Adipocyte (in vitro differentiated cells): Measurements from ENCODE around the gene KRTAP22-1.

Experiments
- DNase-seq: peaks from one replicate; pipeline ENCODE4 v3.0.0-alpha.2; 2015; ENCODE audit warnings: low read depth
- H3K27me3 ChIP-seq: replicated peaks from 2 replicates; pipeline ENCODE4 v1.7.0; 2013; ENCODE audit warnings: mild to moderate bottlenecking, low read length, moderate library complexity; ENCODE audit not compliant: control insufficient read depth, insufficient read depth
- H3K36me3 ChIP-seq: 2 replicates; pipeline ENCODE4 v1.7.0; 2013; ENCODE audit warnings: low read length, mild to moderate bottlenecking, moderate library complexity; ENCODE audit not compliant: control insufficient read depth, insufficient read depth, severe bottlenecking
- H3K4me1 ChIP-seq: 2 replicates; pipeline ENCODE4 v1.7.0; 2013; ENCODE audit warnings: mild to moderate bottlenecking, low read length, moderate library complexity; ENCODE audit not compliant: control insufficient read depth, insufficient read depth
- H3K4me3 ChIP-seq: 2 replicates; pipeline ENCODE4 v1.7.0; 2013; ENCODE audit warnings: mild to moderate bottlenecking, low read length, moderate library complexity
- H3K9ac ChIP-seq: 2 replicates; pipeline ENCODE4 v1.7.0; 2013; ENCODE audit warnings: mild to moderate bottlenecking, low read length, moderate library complexity
- H3K9me3 ChIP-seq: 2 replicates; pipeline ENCODE4 v1.7.0; 2013; ENCODE audit warnings: mild to moderate bottlenecking, low read length, moderate library complexity; ENCODE audit not compliant: control insufficient read depth

KRTAP22-1 gene

DNA sequence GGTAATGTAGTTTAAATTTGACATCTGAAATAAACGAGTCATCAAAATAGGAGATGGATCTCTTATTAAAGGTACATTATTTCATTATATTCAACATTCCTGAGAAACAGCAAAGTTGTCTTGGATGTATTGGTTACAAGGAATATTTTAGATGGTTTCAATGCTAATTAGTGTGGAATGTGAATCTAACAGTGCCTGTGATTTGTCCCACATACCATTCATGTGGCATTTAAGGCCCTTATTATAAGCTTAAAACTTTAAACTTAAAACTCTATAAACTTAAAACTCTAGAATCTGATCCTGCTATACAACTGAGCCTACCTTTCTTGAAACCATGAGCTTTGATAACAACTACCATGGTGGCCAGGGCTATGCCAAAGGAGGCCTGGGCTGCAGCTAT, at the start of gene KRTAP22-1:
TSS of gene KRTAP22-1 (plus strand) at position 301 of the 400 bp plus-strand sequence.
- Histone ChIP-seq H3K9me3 (no peaks in the 10 kb centered on the region), H3K36me3 (no peaks in the 10 kb centered on the region), H3K9ac (no peak within 1 kb of the TSS), H3K4me3 (no peak within 1 kb of the TSS), H3K27me3 (no peaks in the 10 kb centered on the region), H3K4me1 (no peaks in the 10 kb centered on the region)
- DNase-seq = no peak

DNA sequence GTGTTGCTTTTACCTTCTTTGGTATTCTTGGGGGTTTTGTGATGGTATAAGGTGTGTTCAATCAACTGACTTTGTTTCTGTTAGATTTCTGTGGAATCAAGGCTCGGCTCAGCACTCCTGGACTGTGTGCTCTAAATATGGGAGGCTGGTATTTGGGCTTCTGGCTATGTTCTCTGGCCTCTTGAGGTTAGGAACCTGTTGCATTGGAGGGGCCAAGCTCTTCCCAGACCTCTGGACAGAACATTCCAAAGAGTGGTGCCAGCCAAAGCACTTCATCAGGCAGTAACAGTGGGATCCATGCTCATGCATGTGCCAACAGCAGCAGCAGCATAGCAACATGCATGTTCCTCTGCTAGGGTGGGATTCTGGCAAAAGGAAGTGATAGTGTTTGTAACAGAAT, 48.1 kb upstream of the KRTAP22-1 start:
- DNase-seq = no peak
- H3K9ac ChIP-seq = no peak overlapping the region
- peaks cover 17% of the 10 kb centered on the region for H3K9me3 ChIP-seq

DNA sequence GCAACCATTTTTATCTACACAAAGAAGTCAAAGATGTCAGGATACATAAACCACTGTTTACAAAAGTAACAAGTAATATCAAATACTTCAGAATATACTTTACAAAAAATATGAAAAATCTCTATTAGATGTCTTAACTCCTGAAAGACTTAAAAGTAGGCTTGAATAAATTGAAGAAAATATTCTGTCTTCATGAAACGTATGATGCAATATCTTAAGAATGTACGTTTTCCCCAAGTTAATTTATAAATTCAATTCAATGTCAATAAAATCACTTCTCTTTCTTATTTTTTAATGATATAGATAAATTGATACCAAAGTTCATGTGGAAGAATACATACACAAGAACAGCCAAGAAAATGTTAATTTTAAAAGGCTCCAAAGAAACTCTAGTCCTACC, 45.8 kb upstream of the KRTAP22-1 start:
- no peak for DNase-seq
- Histone ChIP-seq H3K9me3 (peaks cover 13% of the 10 kb centered on the region), H3K4me3 (no peak overlapping the region), H3K4me1 (no peaks in the 10 kb centered on the region), H3K36me3 (no peaks in the 10 kb centered on the region), H3K9ac (no peak overlapping the region), H3K27me3 (no peaks in the 10 kb centered on the region)

More for the DNA sequence above, 48.1 kb upstream of the KRTAP22-1 start:
- Histone ChIP-seq H3K36me3 (no peaks in the 10 kb centered on the region), H3K4me1 (no peaks in the 10 kb centered on the region), H3K27me3 (no peaks in the 10 kb centered on the region), H3K4me3 (no peak overlapping the region)

DNA sequence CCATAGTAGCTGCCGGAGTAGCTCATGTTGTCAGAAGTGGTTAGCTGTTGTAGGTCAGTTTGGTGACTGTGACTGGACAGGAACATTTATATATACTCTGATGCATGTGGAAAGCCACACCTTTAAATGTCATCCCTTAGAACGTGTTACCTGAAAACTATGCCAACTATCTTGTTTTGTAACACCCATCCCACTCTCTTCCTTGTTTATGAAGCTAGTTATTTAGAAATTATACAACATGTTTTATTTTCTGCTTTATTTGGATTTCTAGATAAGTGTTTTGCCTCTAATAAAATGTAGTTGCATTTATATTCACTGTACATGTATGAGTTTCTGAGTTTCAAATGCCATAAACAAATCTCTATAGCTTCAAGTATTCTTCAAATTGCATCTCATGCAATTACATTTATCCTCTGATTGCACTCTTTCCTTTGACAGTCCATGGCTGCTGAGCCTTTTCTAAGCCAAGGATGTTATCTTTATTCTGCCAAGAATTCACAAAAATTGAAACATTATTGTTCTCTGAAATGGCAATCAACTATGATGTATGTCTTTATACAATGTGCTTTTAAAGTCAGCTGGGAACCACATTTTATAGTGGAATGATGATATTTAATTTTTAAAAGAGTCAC, 39.5 kb upstream of the KRTAP22-1 start, which contains the start of gene KRTAP19-7:
TSS of gene KRTAP19-7 (minus strand) at position 51 of the 632 bp plus-strand sequence. CDS start at position 26, 25 bp downstream.
- no peaks in the 10 kb centered on the region for H3K36me3 ChIP-seq
- no peaks in the 10 kb centered on the region for H3K4me1 ChIP-seq
- H3K27me3 ChIP-seq = no peaks in the 10 kb centered on the region
- H3K9ac ChIP-seq = no peak within 1 kb of the TSS
- no peaks in the 10 kb centered on the region for H3K9me3 ChIP-seq
- no peak within 1 kb of the TSS for H3K4me3 ChIP-seq
- no peak for DNase-seq

DNA sequence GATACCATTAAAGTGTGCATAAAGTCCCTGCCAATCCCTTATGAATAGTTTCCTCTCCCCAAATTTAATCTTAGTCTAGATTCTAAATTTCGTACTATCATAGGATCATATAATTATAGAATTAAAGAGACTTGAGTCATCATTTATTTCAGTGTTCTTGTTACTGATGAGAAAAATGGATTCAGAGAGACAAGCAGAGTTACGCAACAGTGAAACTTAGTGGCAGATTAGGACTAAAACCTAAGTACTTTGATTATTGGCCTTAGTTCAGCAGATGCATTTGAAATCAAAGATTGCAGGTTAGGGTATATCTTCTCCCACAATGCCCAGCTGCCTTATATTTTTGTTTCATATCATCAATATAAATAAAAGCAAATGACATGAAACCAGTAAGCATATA, 38.9 kb upstream of the KRTAP22-1 start:
- no peaks in the 10 kb centered on the region for H3K36me3 ChIP-seq
- DNase-seq = no peak
- no peaks in the 10 kb centered on the region for H3K9me3 ChIP-seq
- H3K4me3 ChIP-seq = no peak overlapping the region
- no peaks in the 10 kb centered on the region for H3K4me1 ChIP-seq
- no peaks in the 10 kb centered on the region for H3K27me3 ChIP-seq
- no peak overlapping the region for H3K9ac ChIP-seq

DNA sequence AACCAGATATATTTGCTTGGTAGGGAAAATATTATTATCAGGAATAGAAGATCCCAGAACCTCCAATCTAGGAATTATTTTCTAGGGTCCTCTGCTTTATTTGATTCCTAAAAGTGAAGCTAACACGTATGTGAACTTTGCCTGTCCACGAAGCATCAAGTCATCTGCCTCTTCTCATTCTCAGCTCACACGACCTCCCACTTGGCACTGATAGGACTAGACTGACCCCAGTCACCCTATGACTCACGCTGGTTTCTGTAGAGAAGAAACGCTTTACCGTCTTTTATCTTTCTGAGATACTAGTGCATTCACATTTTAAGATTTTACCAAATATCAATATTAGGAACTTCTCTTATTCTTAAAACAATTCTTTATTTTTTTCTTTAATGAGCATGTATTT, 37.8 kb upstream of the KRTAP22-1 start:
- no peaks in the 10 kb centered on the region for H3K9me3 ChIP-seq
- H3K9ac ChIP-seq = no peak overlapping the region
- H3K36me3 ChIP-seq = no peaks in the 10 kb centered on the region
- no peaks in the 10 kb centered on the region for H3K4me1 ChIP-seq
- H3K27me3 ChIP-seq = no peaks in the 10 kb centered on the region
- H3K4me3 ChIP-seq = no peak overlapping the region
- no peak for DNase-seq

DNA sequence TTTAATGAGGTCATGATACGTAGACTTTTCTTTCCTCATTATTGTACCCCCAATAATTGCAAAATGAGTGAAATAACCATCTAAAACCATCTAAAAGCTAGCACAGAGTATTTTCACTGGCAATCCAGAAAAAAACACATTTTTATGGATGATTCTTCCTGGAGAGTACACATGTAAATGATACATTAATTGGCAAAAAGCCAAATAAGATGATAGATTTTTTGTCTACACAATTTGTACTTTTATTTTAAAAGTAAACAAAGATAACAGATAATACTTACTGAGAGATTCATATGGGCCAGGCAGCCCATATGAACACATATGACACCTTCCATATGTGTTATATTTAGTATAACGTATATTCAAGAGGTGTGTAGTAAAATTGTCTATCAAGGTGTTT, 37.3 kb upstream of the KRTAP22-1 start:
- no peak for DNase-seq
- H3K4me1 ChIP-seq = no peaks in the 10 kb centered on the region
- no peak overlapping the region for H3K9ac ChIP-seq
- H3K4me3 ChIP-seq = no peak overlapping the region
- H3K27me3 ChIP-seq = no peaks in the 10 kb centered on the region
- H3K9me3 ChIP-seq = no peaks in the 10 kb centered on the region
- H3K36me3 ChIP-seq = no peaks in the 10 kb centered on the region

DNA sequence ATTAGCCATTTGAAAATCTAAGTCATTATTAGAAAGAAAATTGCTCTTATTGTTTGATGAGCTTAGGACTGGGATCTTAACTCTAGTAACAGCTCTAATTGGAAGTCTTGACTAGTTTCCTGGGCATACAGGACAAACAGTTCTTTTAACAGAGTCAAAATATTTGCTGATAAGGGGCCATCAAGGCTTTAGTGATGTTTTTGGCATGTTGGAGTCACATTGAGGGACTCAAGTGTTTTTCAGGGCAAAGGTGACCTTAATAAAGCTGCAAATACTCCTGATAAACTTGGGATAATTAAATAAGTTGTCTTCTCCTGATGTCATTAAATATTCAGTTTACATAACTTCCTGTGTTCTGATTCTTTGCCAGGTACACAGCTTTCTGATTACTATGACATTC, 33.3 kb upstream of the KRTAP22-1 start:
- DNase-seq = no peak
- Histone ChIP-seq H3K27me3 (no peaks in the 10 kb centered on the region), H3K4me3 (no peak overlapping the region), H3K36me3 (no peaks in the 10 kb centered on the region), H3K9ac (no peak overlapping the region), H3K4me1 (no peaks in the 10 kb centered on the region), H3K9me3 (no peaks in the 10 kb centered on the region)

DNA sequence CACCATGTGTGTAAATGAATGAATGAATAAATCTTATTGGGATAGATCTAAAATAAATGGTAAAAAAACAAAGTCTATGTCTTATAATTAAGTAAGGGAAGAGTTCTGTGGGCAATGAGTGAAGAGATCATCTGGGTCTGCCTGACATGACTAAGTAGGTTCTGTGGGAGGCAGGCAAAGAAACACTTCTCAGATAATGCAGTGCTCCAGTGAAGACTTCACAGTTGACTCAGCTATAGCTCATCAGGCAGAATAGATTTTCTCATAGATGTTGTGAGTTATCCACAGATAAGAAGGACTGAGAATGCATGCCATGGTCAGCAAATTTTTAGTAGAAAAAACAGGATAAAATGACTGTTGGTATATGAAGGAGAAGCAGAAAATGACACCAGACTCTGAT, 23.1 kb upstream of the KRTAP22-1 start:
- H3K36me3 ChIP-seq = no peaks in the 10 kb centered on the region
- H3K9ac ChIP-seq = no peak overlapping the region

DNA sequence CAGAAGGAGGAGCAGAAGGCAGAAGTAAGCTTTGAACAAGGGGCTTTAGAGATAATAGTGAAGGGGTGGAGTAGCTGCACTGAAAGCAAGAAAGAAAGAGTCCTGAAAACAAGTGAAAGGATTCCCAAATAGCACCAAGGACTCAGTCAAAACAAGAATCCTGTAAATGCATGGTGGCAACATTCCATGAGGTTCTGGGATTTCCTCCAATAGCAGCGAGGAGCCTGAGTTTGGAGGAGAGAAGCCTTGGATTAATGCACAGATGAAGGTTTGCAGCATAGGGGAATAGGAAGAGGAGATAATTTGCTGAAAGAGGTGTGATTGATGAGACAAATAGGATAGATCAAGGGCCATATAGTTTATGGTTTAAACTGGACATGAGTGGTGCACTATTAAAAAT, 21.5 kb upstream of the KRTAP22-1 start:
- no peaks in the 10 kb centered on the region for H3K27me3 ChIP-seq
- DNase-seq = no peak
- H3K4me3 ChIP-seq = no peak overlapping the region

More for the DNA sequence above, 23.1 kb upstream of the KRTAP22-1 start:
- DNase-seq = no peak
- H3K4me1 ChIP-seq = no peaks in the 10 kb centered on the region
- H3K4me3 ChIP-seq = no peak overlapping the region
- H3K9me3 ChIP-seq = no peaks in the 10 kb centered on the region
- no peaks in the 10 kb centered on the region for H3K27me3 ChIP-seq

DNA sequence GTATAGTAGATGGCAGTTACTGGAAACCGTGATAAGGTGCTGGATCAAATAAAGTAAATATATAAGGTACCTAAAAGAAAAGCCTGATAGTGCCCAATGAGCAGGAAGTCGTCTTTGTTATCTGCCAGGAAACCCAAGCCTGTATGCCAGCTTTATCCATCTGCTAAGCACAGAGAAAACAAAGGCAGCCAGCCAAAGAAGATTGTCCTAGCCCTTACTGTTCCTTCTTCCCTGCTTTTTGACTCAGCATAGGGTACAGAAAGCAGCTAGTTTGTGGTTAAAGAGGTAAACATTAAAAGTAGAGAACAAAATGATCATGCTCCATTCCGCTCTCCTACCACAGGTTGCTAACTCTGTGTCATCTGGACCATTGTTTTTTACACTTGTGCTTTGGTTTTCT, 20.8 kb upstream of the KRTAP22-1 start:
- H3K36me3 ChIP-seq = no peaks in the 10 kb centered on the region
- no peak overlapping the region for H3K9ac ChIP-seq
- H3K9me3 ChIP-seq = no peaks in the 10 kb centered on the region
- DNase-seq = no peak
- H3K4me3 ChIP-seq = no peak overlapping the region
- H3K27me3 ChIP-seq = no peaks in the 10 kb centered on the region
- H3K4me1 ChIP-seq = no peaks in the 10 kb centered on the region

More for the DNA sequence above, 21.5 kb upstream of the KRTAP22-1 start:
- Histone ChIP-seq H3K9ac (no peak overlapping the region), H3K36me3 (no peaks in the 10 kb centered on the region), H3K9me3 (no peaks in the 10 kb centered on the region), H3K4me1 (no peaks in the 10 kb centered on the region)

DNA sequence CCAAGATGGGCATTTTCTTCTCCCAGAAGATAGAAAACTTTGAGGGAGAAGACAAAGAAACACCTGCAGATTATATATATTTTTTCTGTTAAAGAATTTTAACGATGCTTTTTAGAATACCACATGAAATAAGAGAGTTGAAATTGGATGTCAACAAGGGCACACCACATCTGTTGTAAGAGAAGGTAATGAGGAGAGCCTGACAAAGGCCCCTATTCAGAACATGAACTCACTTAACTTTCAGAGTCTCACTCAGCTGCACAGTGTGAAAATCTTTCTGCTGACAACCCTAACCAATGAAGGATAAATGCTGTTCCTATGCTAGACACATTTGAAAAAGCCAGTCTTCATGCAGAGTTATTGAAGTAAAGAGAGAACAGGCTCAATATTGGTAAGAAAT, 18.0 kb upstream of the KRTAP22-1 start:
- DNase-seq = no peak
- Histone ChIP-seq H3K4me3 (no peak overlapping the region), H3K9ac (no peak overlapping the region), H3K9me3 (no peaks in the 10 kb centered on the region), H3K27me3 (no peaks in the 10 kb centered on the region), H3K36me3 (no peaks in the 10 kb centered on the region), H3K4me1 (no peaks in the 10 kb centered on the region)
